UCSD-AML1 (cell line): ENCODE data around the gene VWA8.
"Not testable (repeated sequence)": the region's sequence is repeated elsewhere in the genome, so short reads cannot be mapped to it uniquely, and the experiment has no call there.

ENCODE experiments used
- DNase-seq: peaks from one replicate; lab custom pipeline; 2025; ENCODE audit not compliant: unreplicated experiment; lab: John Stamatoyannopoulos, UW

Gene VWA8

GRCh38 chr13:41597348-41598041, 363.4 kb downstream of the VWA8 start:
- DNase-seq = no peak

DNA sequence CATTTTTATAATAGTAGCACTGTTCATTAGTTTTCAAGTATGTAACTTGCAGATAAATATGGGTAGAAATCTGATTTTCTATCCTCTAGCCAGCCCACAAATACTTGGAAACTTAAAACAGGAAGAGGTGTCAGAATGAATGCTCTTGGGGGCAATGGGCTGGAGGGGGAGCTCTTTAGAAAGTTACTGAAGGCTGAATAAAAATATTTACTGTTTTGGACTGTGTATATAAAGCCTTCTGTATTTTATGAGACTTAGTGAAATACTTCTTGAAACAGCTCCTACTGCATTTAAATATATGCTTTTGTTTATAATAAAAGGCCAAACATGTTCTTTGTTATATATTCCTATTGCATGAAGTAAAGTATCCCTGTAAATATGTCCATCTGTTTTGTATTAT, 364.7 kb downstream of the VWA8 start:
- no peak for DNase-seq

- DNase-seq = no peak
Observed at GRCh38 chr13:41595298-41595697, 365.6 kb downstream of the VWA8 start.

- DNase-seq = no peak
Observed at GRCh38 chr13:41590643-41591042, 370.3 kb downstream of the VWA8 start.

- no peak for DNase-seq
Observed at GRCh38 chr13:41590122-41590521, 370.8 kb downstream of the VWA8 start.

DNA sequence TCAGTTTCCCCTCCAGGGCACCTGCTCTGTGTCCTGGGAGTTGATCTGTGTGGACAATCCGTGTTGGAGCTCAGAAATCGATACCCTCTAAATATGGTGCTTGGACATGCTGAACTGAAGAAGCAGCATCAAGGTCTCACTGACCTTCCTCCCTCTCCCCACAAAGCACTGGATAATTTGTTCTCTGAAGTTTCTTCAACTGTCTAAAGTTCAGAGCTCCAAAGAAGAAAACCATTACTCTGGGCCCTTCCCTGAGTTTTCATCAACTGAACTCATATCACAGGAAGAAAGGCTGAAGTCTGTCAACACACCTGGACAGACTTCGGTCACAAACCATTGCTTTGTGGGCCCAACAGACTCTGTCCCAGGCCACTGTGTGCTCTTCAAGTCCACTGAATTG, 371.5 kb downstream of the VWA8 start:
- no peak for DNase-seq

- peak; percentile 53 for DNase-seq
Observed at GRCh38 chr13:41588899-41589298, 372.0 kb downstream of the VWA8 start.

DNA sequence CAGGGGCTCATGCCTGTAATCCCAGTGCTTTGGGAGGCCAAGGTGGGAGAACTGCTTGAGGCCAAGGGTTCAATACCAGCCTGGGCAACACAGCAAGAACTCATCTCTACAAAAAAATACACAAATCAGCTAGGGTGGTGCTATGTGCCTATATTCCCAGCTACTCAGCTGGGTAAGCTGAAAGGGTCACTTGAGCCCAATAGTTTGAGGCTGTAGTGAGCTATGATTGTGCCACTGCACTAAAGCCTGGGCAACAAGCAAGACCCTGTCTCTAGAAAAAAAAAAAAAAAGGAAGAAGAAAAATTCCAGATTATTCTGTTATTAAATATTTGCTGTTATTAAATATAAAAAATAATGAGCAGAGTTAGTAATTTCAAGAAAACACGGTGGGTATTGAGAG, 372.5 kb downstream of the VWA8 start:
- no peak for DNase-seq

DNA sequence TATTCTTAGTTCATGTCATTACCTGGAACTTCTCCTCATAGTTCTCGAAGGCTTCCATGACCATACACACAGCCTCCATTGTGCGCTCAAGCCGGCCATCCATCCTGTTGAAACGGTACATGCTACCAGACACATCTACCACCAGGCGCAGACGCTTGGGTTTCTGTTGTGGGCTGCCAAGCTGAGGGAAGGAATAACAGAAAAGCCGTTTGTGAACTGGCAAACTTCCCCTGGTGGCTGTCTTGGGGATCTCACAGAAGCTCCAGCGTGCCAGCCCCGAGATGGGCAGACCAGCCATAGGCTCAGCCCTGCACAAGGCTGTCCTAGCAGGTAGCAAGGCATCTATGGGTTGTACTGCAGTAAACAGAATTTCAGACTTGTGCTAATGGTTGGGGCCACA, 373.4 kb downstream of the VWA8 start:
- DNase-seq = no peak

DNA sequence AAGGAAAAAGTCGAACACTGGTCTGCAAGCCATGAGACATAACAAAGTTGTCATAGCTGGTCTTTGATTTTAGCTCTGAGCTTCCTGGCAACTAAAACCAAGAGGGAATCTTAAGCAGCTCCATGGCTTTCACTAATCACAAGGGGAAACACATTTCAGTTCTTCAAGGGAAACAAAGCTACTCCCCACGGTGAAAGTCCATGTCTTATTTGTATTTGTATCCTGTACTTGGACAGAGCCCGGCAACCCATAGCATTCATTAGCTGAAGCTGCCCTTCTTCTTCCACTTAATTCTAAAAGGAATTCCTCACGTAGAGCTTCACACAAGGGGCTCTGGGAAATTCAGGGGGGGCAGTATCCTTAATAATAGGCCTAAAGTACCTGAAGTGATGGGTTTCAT, 374.7 kb downstream of the VWA8 start:
- DNase-seq = no peak

DNA sequence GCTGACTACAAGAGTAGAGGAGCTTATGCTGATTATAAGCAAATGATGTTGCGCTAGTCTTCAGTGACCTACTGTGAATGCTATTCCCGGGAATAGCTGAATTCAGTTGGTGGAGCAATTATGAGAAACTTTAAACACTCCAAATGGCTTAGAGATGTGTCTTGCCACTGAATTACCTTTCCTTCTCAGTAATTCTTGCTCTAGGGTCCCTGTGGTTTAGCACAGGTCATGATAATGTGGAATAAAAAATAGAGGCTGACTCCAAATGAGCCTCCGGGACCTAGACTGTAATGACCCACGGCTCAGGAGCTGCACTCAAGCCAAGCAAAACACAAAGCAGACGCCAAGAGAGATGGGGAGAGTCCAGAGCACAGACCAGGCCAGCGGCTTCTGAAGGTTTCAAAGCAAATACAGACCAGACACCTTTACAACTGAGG, 378.9 kb downstream of the VWA8 start:
- DNase-seq = no peak

DNA sequence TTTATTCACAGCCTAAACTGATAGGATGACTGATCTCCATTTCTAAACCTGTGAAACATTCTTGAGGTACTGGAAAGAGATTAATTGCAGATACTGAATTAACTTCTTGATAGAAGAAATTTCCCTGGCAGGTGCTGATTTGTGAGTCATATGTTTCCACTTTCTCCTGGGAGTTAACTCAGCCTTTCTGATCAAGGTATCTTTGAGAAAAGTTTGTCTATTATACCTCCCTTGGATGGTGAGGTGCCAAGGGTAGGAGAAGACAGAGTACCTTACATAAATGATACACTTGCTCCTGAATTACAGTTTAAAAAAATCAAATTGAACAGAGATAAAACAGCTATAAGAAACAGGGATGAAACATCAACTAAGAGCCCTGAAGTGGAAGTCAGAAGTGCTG, 380.6 kb downstream of the VWA8 start:
- DNase-seq = no peak

DNA sequence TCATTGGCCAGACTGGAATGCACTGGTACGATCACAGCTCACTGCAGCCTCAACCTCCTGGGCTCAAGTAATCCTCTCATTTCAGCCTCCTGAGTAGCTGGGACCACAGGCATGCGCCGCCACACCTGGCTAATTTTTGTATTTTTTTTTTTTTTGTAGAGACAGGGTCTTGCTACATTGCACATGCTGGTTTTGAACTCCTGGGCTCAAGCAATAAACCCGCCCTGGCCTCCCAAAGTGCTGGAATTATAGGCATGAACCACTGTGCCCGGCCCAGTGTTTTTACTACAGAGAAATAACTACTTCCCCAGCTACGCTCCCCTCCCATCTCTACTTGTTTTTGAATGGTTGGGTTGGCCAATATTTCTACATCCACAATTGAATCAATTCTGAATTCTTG, 381.0 kb downstream of the VWA8 start:
- DNase-seq = no peak

GRCh38 chr13:41579168-41579567, 381.7 kb downstream of the VWA8 start:
- no peak for DNase-seq

DNA sequence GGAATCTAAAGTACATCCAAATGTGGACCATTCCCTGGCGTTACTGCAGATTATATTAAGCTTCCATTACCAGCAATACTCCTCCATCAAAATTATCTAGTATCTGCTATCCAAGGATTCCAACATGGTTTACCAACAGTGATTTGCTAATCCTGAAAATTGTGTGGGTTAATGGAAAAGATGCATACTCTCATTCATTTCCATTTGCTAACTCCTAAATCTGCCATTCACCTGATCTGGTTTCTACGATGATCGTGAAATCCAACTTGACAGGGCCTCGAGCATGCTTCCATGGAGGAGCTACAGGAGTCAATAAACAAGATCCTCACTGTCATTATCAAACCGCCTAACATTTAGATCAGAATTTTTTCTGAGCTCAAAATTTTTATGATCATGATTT, 382.5 kb downstream of the VWA8 start:
- no peak for DNase-seq

DNA sequence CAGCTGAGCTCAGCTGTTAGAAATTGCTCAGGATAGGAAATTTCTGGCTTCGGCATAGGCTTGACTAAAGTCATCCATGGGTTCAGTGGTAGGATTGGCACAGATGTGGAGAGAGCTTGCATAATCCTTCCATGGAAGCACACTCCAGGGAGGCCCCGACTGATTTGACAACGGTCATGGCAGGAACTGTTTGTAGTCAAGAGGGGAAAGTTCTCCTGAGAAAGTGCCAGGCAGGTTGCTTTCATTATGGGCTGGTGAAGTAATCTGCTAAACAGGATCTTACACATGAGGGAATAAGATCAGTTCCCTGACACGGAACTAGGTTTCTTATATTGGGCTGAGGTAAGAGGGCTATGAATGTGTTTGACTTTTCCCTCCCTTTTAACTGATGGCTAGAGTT, 383.5 kb downstream of the VWA8 start:
- DNase-seq = no peak

- DNase-seq = not testable (repeated sequence)
Observed at GRCh38 chr13:41573640-41574039, 387.3 kb downstream of the VWA8 start.

DNA sequence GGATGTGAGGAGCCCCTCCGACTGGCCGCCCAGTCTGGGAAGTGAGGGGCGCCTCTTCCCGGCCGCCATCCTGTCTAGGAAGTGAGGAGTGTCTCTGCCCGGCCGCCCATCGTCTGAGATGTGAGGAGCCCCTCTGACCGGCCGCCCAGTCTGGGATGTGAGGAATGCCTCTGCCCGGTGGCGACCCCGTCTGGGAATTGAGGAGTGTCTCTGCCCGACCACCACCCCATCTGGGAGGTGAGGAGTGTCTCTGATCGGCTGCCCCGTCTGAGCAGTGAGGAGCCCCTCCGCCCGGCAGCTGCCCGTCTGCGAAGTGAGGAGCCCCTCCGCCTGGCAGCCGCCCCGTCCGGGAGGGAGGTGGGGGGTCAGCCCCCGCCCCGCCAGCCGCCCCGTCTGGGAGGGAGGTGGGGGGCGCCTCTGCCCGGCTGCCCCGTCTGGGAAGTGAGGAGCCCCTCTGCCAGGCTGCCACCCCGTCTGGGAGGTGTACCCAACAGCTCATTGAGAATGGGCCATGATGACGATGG, 389.0 kb downstream of the VWA8 start:
- DNase-seq = not testable (repeated sequence)

GRCh38 chr13:41568972-41569351, 391.9 kb downstream of the VWA8 start:
- DNase-seq = no peak

DNA sequence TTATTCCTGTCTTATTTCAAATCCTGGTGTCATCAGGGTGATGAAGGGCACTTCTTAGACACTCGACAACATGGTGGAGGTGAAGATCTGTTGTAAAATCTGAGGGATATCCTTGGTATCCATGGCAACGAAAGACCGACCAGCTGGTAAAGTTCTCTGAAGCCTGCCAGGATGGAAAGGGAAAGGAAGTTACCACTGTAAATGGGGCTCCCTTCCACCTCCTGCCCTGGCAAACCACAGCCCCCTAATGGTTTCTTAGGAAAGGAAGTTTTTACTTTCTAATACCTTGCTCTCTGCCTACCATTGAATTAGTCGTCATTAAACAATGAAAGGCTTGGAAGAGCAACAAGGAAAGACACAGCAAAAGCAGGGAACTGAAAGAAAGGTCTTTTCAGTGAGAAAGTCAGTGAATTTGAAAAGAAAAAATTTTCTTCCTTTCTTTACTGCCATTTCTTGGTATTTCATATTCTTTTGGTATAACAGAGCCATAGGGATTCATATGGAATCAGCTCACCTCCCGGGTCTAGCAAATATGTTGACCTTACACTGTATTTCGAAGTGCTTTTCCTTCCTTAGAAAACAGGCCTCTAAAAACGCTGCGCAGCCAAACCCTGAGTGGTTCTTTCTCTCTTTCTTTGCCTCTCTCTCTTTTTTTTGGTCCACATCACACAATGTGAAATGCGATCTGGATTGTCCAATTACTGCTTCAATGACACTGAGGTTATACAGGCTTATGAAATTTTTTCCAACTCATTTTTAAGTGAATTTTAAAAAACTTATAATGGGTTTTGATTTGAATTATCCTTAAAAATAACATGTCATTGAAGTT, 392.6 kb downstream of the VWA8 start:
- DNase-seq = no peak

- no peak for DNase-seq
Observed at GRCh38 chr13:41567363-41567762, 393.5 kb downstream of the VWA8 start.

- DNase-seq = no peak
Observed at GRCh38 chr13:41565846-41566245, 395.1 kb downstream of the VWA8 start.
